HepG2 (cell line): ENCODE results near the gene CADPS2. TPM values are rescaled to one million over a fixed set of nuclear protein-coding genes. Genes with fewer than 3 reads are reported as not detected.

Source experiments
- ARNT2 ChIP-seq: sonication (generic); formaldehyde crosslinking; IDR thresholded peaks from 2 replicates; pipeline ENCODE4 v1.8.0; 2022; ENCODE audit warnings: mild to moderate bottlenecking, low read depth, missing genetic modification reagents, moderate library complexity
- ATAD3A ChIP-seq: sonication (generic); formaldehyde crosslinking; IDR thresholded peaks from 2 replicates; pipeline ENCODE4 v1.4.0; 2020; ENCODE audit warnings: missing genetic modification reagents
- BORCS8-MEF2B ChIP-seq: sonication (generic); formaldehyde crosslinking; IDR thresholded peaks from 2 replicates; pipeline ENCODE4 v1.8.0; 2022; ENCODE audit warnings: mild to moderate bottlenecking, missing genetic modification reagents
- CBX5 ChIP-seq: sonication (generic); formaldehyde crosslinking; IDR thresholded peaks from 2 replicates; pipeline ENCODE4 v1.4.0; 2020; ENCODE audit warnings: missing genetic modification reagents, borderline replicate concordance
- CENPT ChIP-seq: sonication (generic); formaldehyde crosslinking; IDR thresholded peaks from 2 replicates; pipeline ENCODE4 v1.8.0; 2022; ENCODE audit warnings: low read depth, mild to moderate bottlenecking, moderate library complexity, missing genetic modification reagents
- CHD2 ChIP-seq: IDR thresholded peaks from 2 replicates; pipeline ENCODE4 v1.6.1; 2011; ENCODE audit warnings: low read depth, low read length, improper control_type of control experiment
- FOXA3 ChIP-seq: IDR thresholded peaks from 2 replicates; pipeline ENCODE4 v1.6.1; 2016; ENCODE audit warnings: missing genetic modification reagents, missing compliant biosample characterization
- HIC2 ChIP-seq: sonication (generic); formaldehyde crosslinking; IDR thresholded peaks from 2 replicates; pipeline ENCODE4 v1.9.0; 2022; ENCODE audit warnings: low read depth, missing genetic modification reagents
- KLF13 ChIP-seq: sonication (generic); formaldehyde crosslinking; IDR thresholded peaks from 2 replicates; pipeline ENCODE4 v1.4.0; 2020; ENCODE audit warnings: mild to moderate bottlenecking, missing genetic modification reagents
- MIER3 ChIP-seq: IDR thresholded peaks from 2 replicates; pipeline ENCODE4 v1.6.1; 2016; ENCODE audit warnings: missing compliant biosample characterization, borderline replicate concordance
- PHB2 ChIP-seq: fragments of 450-650 bp; IDR thresholded peaks from 2 replicates; pipeline ENCODE4 v1.6.1; 2018; ENCODE audit not compliant: partially characterized antibody
- RNF219 ChIP-seq: sonication (generic); formaldehyde crosslinking; IDR thresholded peaks from 2 replicates; pipeline ENCODE4 v1.5.0; 2020; ENCODE audit warnings: mild to moderate bottlenecking, missing genetic modification reagents
- SMAD1 ChIP-seq: sonication (generic); formaldehyde crosslinking; IDR thresholded peaks from 2 replicates; pipeline ENCODE4 v1.4.0; 2020; ENCODE audit warnings: missing genetic modification reagents, low read depth, mild to moderate bottlenecking, borderline replicate concordance
- SRSF1 ChIP-seq: fragments of 200-400 bp; formaldehyde crosslinking; optimal IDR thresholded peaks from 2 replicates; pipeline ENCODE3; 2017; ENCODE audit warnings: mild to moderate bottlenecking, low read depth, low read length, moderate library complexity
- TAF15 ChIP-seq: fragments of 200-400 bp; formaldehyde crosslinking; IDR thresholded peaks from one replicate; pipeline ENCODE4 v1.6.1; 2018; ENCODE audit warnings: mild to moderate bottlenecking, low read depth, low read length; ENCODE audit not compliant: poor library complexity, severe bottlenecking
- TCF7 ChIP-seq: sonication (generic); IDR thresholded peaks from 2 replicates; pipeline ENCODE4 v1.6.1; 2016; ENCODE audit warnings: antibody characterized with exemption, low read depth
- YY1 ChIP-seq: IDR thresholded peaks from 2 replicates; pipeline ENCODE4 v1.6.1; 2011; ENCODE audit warnings: low read length, low read depth, moderate library complexity, mild to moderate bottlenecking; ENCODE audit not compliant: insufficient read depth, insufficient replicate concordance
- ZNF24 ChIP-seq: fragments of 450-650 bp; IDR thresholded peaks from 2 replicates; pipeline ENCODE4 v1.6.1; 2017; ENCODE audit warnings: antibody characterized with exemption, mild to moderate bottlenecking
- ZNF275 ChIP-seq: sonication (generic); formaldehyde crosslinking; IDR thresholded peaks from 2 replicates; pipeline ENCODE4 v1.8.0; 2022; ENCODE audit warnings: missing genetic modification reagents, mild to moderate bottlenecking, inconsistent platforms, borderline replicate concordance
- ZNF382 ChIP-seq: sonication (generic); formaldehyde crosslinking; IDR thresholded peaks from 2 replicates; pipeline ENCODE4 v1.5.0; 2020; ENCODE audit warnings: missing genetic modification reagents, mild to moderate bottlenecking, borderline replicate concordance
- ZNF496 ChIP-seq: sonication (generic); formaldehyde crosslinking; IDR thresholded peaks from 2 replicates; pipeline ENCODE4 v1.8.1; 2023; ENCODE audit warnings: mild to moderate bottlenecking, moderate library complexity, missing genetic modification reagents; ENCODE audit not compliant: insufficient replicate concordance
- ZNF501 ChIP-seq: sonication (generic); formaldehyde crosslinking; IDR thresholded peaks from 2 replicates; pipeline ENCODE4 v1.5.1; 2020; ENCODE audit warnings: mild to moderate bottlenecking, moderate library complexity, missing genetic modification reagents
- ZNF615 ChIP-seq: sonication (generic); formaldehyde crosslinking; IDR thresholded peaks from 2 replicates; pipeline ENCODE4 v1.5.0; 2020; ENCODE audit warnings: mild to moderate bottlenecking, missing genetic modification reagents, borderline replicate concordance
- ZNF652 ChIP-seq: IDR thresholded peaks from 2 replicates; pipeline ENCODE4 v1.6.1; 2016; ENCODE audit warnings: low read depth, borderline replicate concordance
- ZNF768 ChIP-seq: sonication (generic); formaldehyde crosslinking; IDR thresholded peaks from 2 replicates; pipeline ENCODE4 v1.4.0; 2020; ENCODE audit warnings: missing genetic modification reagents
- polyA plus RNA-seq, 8 experiments: library from polyadenylated mRNA; depleted of rRNA in 3 of 8; stranded (reverse) in 7 of 8; unstranded in 1 of 8; fragments of >200 nt; fragmentation: Illumina TruSeq in 4 of 8; extraction: Trizol in 4 of 8; gene quantifications; 2 replicates each; pipeline versions ENCODE4 v1.2.1 to v1.2.3, GENCODE V29; 2011 to 2016; ENCODE audit warnings: low read depth in 4 of 8, missing spikeins in 1 of 8, mixed read lengths in 1 of 8; ENCODE audit not compliant: insufficient read depth in 1 of 8
- total RNA-seq, 5 experiments: library from RNA; depleted of rRNA; stranded (reverse); fragments of >200 nt; fragmentation: Illumina TruSeq; extraction: Trizol; gene quantifications; 2 replicates each; pipeline ENCODE4 v1.2.3, GENCODE V29; 2016; ENCODE audit warnings: low read depth in 1 of 5

Gene CADPS2
- total and polyA plus RNA-seq, 2 of the 13 experiments (the other 11 are each of a cell fraction or from before 2014, with no cell fraction given), result 17.6 to 43.8 TPM

DNA sequence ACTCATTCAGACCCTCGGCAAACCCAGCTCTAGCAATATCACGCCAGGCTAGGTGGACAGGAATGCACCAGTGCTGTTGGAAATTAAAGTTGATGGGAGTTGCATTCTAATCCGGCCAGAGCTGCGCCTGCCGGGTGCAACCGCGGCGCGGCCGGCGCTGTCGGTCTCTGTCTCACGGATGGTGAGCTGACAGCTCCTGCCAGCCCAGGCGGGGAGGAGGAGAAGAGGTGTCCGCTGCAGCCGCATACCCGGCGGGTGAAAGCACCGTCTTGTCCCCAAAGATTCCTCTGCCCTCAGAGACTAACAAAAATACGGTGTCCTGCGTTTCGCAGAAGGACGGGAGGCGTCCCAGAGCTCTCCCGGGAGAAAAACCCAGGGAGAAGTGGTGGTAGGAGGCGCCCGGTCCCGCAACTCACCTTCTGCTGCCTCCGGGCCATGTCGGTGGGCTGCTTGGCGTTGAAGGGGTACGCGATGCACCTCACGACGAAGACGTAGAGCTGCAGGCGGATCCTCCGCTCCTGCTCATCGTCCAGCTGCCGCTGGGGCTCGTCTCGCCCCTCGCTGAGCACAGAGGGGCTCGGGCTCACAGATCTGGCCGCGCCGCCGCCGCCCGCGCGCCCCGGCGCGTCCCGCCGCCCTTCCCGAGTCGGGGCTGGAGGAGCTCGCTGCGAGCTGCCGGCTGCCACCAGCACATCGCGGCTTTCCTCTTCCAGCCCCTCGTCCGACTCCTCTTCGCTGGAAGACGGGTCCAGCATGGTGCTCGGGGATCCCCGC lies 490 bp downstream of the CADPS2 start (continued):
- no peak for TF ChIP-seq YY1
- TF ChIP-seq ARNT2, result no peak
- TF ChIP-seq ZNF615, result no peak
- no peak; the same call in 1 of the 2 replicates for TF ChIP-seq SMAD1 (CRISPR knock-in tag)
- no peak for TF ChIP-seq ZNF652 (CRISPR knock-in tag)
- TF ChIP-seq ZNF501 (CRISPR knock-in tag), result no peak
- TF ChIP-seq MIER3 (CRISPR knock-in tag), result no peak
- no peak for TF ChIP-seq PHB2
- TF ChIP-seq ZNF24, result no peak
- no peak for TF ChIP-seq CHD2
- no peak for TF ChIP-seq BORCS8-MEF2B (CRISPR knock-in tag)
- TF ChIP-seq SRSF1, result no peak
- no peak for TF ChIP-seq ZNF382
- peak; percentile 44; the same call in 1 of the 2 replicates for TF ChIP-seq ZNF768 (CRISPR knock-in tag)
- peak; percentile 33; the same call in 1 of the 2 replicates for TF ChIP-seq CBX5 (CRISPR knock-in tag)
- TF ChIP-seq TAF15, result no peak
- TF ChIP-seq KLF13 (CRISPR knock-in tag), result no peak
- TF ChIP-seq TCF7, result no peak
- no peak for TF ChIP-seq HIC2
- TF ChIP-seq RNF219 (CRISPR knock-in tag), result no peak
- no peak for TF ChIP-seq ATAD3A
- TF ChIP-seq FOXA3 (CRISPR knock-in tag), result no peak
- 0 out of 2 replicates have a peak, but pooled peaks have one; percentile 8 for TF ChIP-seq ZNF275 (CRISPR knock-in tag)
- TF ChIP-seq ZNF496 (CRISPR knock-in tag), result no peak
- no peak for TF ChIP-seq CENPT (CRISPR knock-in tag)
